SK-N-SH treated with all-trans-retinoic acid at 6 μM for 48 hours (cell line): ENCODE results near the gene ZNF319.

Experiments
- ATAC-seq: fragments of 200-7000 bp; cut with Tn5 transposase; 3 replicates; pipeline ENCODE4 v1.9.1; 2020; ENCODE audit warnings: mild to moderate bottlenecking, moderate library complexity
- ARNTL ChIP-seq: fragments of 450-650 bp; formaldehyde crosslinking; IDR thresholded peaks from 2 replicates; pipeline ENCODE4 v1.5.0; 2020; ENCODE audit warnings: low read depth, mild to moderate bottlenecking, moderate library complexity, borderline replicate concordance
- BACH2 ChIP-seq: fragments of 250-450 bp; sonication (Bioruptor Pico); IDR thresholded peaks from 2 replicates; pipeline ENCODE4 v1.9.0; 2021; ENCODE audit warnings: mild to moderate bottlenecking, borderline replicate concordance
- CREB5 ChIP-seq: fragments of 250-450 bp; sonication (Bioruptor Pico); IDR thresholded peaks from 2 replicates; pipeline ENCODE4 v1.5.1; 2020; ENCODE audit warnings: low read depth, mild to moderate bottlenecking, moderate library complexity
- CSDC2 ChIP-seq: fragments of 250-450 bp; sonication (Bioruptor Pico); IDR thresholded peaks from 2 replicates; pipeline ENCODE4 v1.5.0; 2020; ENCODE audit warnings: mild to moderate bottlenecking, moderate library complexity
- ESRRG ChIP-seq: fragments of 250-450 bp; sonication (Bioruptor Pico); IDR thresholded peaks from 2 replicates; pipeline ENCODE4 v1.6.1; 2021; ENCODE audit warnings: mild to moderate bottlenecking
- GLIS3 ChIP-seq: fragments of 250-450 bp; sonication (Bioruptor Pico); IDR thresholded peaks from 2 replicates; pipeline ENCODE4 v1.5.0; 2020; ENCODE audit warnings: mild to moderate bottlenecking, moderate library complexity
- ISL1 ChIP-seq: fragments of 250-450 bp; sonication (Bioruptor Pico); IDR thresholded peaks from 2 replicates; pipeline ENCODE4 v2.1.2; 2022; ENCODE audit warnings: mild to moderate bottlenecking, moderate library complexity
- OSR1 ChIP-seq: fragments of 250-450 bp; sonication (Bioruptor Pico); IDR thresholded peaks from 2 replicates; pipeline ENCODE4 v1.8.0; 2022; ENCODE audit warnings: moderate library complexity, mild to moderate bottlenecking, inconsistent platforms
- POU6F1 ChIP-seq: fragments of 250-450 bp; sonication (Bioruptor Pico); IDR thresholded peaks from 2 replicates; pipeline ENCODE4 v1.8.0; 2021; ENCODE audit warnings: low read depth, mild to moderate bottlenecking, moderate library complexity, borderline replicate concordance
- PPARA ChIP-seq: fragments of 250-450 bp; sonication (Bioruptor Pico); IDR thresholded peaks from 2 replicates; pipeline ENCODE4 v1.5.0; 2020; ENCODE audit warnings: mild to moderate bottlenecking, borderline replicate concordance
- RARB ChIP-seq: fragments of 250-450 bp; sonication (Bioruptor Pico); IDR thresholded peaks from 2 replicates; pipeline ENCODE4 v1.8.0; 2021; ENCODE audit warnings: mild to moderate bottlenecking, moderate library complexity
- SNAI2 ChIP-seq: fragments of 250-450 bp; sonication (Bioruptor Pico); IDR thresholded peaks from 2 replicates; pipeline ENCODE4 v1.5.0; 2020; ENCODE audit warnings: mild to moderate bottlenecking, moderate library complexity
- TCF4 ChIP-seq: fragments of 250-450 bp; sonication (Bioruptor Pico); IDR thresholded peaks from 2 replicates; pipeline ENCODE4 v1.8.0; 2021; ENCODE audit warnings: mild to moderate bottlenecking, moderate library complexity, borderline replicate concordance
- TOX ChIP-seq: fragments of 250-450 bp; sonication (Bioruptor Pico); IDR thresholded peaks from 2 replicates; pipeline ENCODE4 v1.8.0; 2021; ENCODE audit warnings: mild to moderate bottlenecking, moderate library complexity, borderline replicate concordance
- ZC3H10 ChIP-seq: fragments of 250-450 bp; sonication (Bioruptor Pico); IDR thresholded peaks from 2 replicates; pipeline ENCODE4 v1.5.1; 2021; ENCODE audit warnings: mild to moderate bottlenecking, moderate library complexity
- ZFP3 ChIP-seq: fragments of 250-450 bp; sonication (Bioruptor Pico); IDR thresholded peaks from 2 replicates; pipeline ENCODE4 v1.5.0; 2020; ENCODE audit warnings: mild to moderate bottlenecking, moderate library complexity
- ZFP30 ChIP-seq: fragments of 450-650 bp; formaldehyde crosslinking; IDR thresholded peaks from 2 replicates; pipeline ENCODE4 v1.5.0; 2022; ENCODE audit warnings: mild to moderate bottlenecking, moderate library complexity
- ZNF565 ChIP-seq: fragments of 450-650 bp; formaldehyde crosslinking; conservative IDR thresholded peaks from 2 replicates; pipeline ENCODE4 v1.5.0; 2020; ENCODE audit warnings: low read depth, mild to moderate bottlenecking, moderate library complexity
- ZNF8 ChIP-seq: fragments of 450-650 bp; formaldehyde crosslinking; IDR thresholded peaks from 2 replicates; pipeline ENCODE4 v1.5.0; 2020; ENCODE audit warnings: mild to moderate bottlenecking, moderate library complexity
- TF ChIP-seq, protein P1 (sequence below): fragments of 250-450 bp; sonication (Bioruptor Pico); IDR thresholded peaks from 2 replicates; pipeline ENCODE4 v1.5.1; 2021; ENCODE audit warnings: mild to moderate bottlenecking, moderate library complexity
- TF ChIP-seq, protein P2 (sequence below): fragments of 250-450 bp; sonication (Bioruptor Pico); IDR thresholded peaks from 2 replicates; pipeline ENCODE4 v1.5.0; 2020; ENCODE audit warnings: mild to moderate bottlenecking, moderate library complexity
- TF ChIP-seq, protein P3 (sequence below): fragments of 250-450 bp; sonication (Bioruptor Pico); IDR thresholded peaks from 2 replicates; pipeline ENCODE4 v1.8.0; 2020; ENCODE audit warnings: mild to moderate bottlenecking, moderate library complexity, borderline replicate concordance

ZNF319 gene

GRCh38 chr16:58001781-58002415 lies 1.4 kb upstream of the ZNF319 start:
- ATAC-seq: no peak

DNA sequence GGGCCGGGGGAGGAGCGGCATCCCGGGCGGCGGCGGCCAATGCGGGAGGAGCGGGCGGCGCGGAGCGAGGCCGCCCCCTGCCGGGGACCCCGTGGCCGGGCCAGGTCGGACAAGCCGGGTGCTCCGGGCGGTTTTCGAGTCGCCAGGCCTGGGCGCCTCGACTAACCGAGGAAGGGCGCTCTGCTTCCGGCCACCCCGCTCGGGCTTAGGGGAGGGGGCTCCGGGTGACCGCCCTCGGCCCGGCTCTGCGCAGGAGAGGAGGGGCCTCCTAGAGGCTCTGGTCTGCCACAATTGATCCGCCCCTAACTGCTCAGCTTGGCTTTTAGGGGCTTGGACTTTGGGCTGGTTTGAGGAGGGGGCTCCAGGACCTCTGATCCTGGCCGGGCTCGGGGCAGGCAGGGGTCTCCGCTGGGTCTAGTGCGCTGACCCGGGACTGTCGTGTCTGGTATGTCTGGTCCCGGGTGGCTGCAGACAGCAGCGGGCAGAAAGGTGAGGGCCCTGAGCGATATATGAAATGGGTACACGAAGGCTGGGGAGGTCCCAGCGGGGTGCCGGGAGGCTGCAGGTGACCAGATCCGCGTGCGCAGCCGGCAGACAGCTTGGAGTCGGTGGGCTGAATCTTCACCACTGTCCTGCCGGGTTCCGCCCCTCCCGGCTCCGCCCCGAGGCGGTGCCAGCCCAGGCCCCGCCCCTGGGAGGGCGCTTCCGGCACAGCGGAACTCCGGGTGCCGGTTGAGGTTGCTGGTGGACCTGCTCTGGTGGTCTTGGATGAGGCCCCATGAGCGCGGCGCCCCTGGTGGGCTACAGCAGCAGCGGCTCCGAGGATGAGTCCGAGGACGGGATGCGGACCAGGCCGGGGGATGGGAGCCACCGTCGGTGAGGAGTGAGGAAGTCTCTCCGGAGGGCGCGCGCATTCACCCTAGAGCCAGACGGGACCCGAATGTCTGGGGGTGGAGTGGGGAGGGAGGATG lies 519 bp upstream of the ZNF319 start, which contains the start of gene USB1:
TSS of gene USB1 (plus strand) at position 702 of the 971 bp plus-strand sequence. CDS start at position 779, 77 bp downstream.
- peak; percentile 95 for ATAC-seq
- TF ChIP-seq, protein P1, sequence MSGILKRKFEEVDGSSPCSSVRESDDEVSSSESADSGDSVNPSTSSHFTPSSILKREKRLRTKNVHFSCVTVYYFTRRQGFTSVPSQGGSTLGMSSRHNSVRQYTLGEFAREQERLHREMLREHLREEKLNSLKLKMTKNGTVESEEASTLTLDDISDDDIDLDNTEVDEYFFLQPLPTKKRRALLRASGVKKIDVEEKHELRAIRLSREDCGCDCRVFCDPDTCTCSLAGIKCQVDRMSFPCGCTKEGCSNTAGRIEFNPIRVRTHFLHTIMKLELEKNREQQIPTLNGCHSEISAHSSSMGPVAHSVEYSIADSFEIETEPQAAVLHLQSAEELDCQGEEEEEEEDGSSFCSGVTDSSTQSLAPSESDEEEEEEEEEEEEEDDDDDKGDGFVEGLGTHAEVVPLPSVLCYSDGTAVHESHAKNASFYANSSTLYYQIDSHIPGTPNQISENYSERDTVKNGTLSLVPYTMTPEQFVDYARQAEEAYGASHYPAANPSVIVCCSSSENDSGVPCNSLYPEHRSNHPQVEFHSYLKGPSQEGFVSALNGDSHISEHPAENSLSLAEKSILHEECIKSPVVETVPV (CRISPR knock-in tag): no peak
- no peak for TF ChIP-seq ISL1 (CRISPR knock-in tag)
- TF ChIP-seq RARB (CRISPR knock-in tag): no peak
- TF ChIP-seq GLIS3: no peak
- no peak for TF ChIP-seq BACH2
- TF ChIP-seq, protein P2, sequence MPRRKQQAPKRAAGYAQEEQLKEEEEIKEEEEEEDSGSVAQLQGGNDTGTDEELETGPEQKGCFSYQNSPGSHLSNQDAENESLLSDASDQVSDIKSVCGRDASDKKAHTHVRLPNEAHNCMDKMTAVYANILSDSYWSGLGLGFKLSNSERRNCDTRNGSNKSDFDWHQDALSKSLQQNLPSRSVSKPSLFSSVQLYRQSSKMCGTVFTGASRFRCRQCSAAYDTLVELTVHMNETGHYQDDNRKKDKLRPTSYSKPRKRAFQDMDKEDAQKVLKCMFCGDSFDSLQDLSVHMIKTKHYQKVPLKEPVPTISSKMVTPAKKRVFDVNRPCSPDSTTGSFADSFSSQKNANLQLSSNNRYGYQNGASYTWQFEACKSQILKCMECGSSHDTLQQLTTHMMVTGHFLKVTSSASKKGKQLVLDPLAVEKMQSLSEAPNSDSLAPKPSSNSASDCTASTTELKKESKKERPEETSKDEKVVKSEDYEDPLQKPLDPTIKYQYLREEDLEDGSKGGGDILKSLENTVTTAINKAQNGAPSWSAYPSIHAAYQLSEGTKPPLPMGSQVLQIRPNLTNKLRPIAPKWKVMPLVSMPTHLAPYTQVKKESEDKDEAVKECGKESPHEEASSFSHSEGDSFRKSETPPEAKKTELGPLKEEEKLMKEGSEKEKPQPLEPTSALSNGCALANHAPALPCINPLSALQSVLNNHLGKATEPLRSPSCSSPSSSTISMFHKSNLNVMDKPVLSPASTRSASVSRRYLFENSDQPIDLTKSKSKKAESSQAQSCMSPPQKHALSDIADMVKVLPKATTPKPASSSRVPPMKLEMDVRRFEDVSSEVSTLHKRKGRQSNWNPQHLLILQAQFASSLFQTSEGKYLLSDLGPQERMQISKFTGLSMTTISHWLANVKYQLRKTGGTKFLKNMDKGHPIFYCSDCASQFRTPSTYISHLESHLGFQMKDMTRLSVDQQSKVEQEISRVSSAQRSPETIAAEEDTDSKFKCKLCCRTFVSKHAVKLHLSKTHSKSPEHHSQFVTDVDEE: no peak
- no peak for TF ChIP-seq CSDC2 (CRISPR knock-in tag)
- TF ChIP-seq ARNTL (CRISPR knock-in tag): no peak
- TF ChIP-seq ZFP30: no peak
- TF ChIP-seq TOX: no peak
- TF ChIP-seq PPARA (CRISPR knock-in tag): no peak
- TF ChIP-seq ESRRG (CRISPR knock-in tag): no peak
- TF ChIP-seq ZC3H10 (CRISPR knock-in tag): no peak
- no peak for TF ChIP-seq ZFP3 (CRISPR knock-in tag)
- TF ChIP-seq POU6F1 (CRISPR knock-in tag): no peak
- TF ChIP-seq ZNF565: no peak

More at GRCh38 chr16:58001781-58002415, 1.4 kb upstream of the ZNF319 start:
- no peak for TF ChIP-seq PPARA (CRISPR knock-in tag)
- no peak for TF ChIP-seq POU6F1 (CRISPR knock-in tag)
- TF ChIP-seq RARB (CRISPR knock-in tag): no peak
- no peak for TF ChIP-seq OSR1 (CRISPR knock-in tag)
- TF ChIP-seq TCF4 (CRISPR knock-in tag): no peak
- TF ChIP-seq, protein P3, sequence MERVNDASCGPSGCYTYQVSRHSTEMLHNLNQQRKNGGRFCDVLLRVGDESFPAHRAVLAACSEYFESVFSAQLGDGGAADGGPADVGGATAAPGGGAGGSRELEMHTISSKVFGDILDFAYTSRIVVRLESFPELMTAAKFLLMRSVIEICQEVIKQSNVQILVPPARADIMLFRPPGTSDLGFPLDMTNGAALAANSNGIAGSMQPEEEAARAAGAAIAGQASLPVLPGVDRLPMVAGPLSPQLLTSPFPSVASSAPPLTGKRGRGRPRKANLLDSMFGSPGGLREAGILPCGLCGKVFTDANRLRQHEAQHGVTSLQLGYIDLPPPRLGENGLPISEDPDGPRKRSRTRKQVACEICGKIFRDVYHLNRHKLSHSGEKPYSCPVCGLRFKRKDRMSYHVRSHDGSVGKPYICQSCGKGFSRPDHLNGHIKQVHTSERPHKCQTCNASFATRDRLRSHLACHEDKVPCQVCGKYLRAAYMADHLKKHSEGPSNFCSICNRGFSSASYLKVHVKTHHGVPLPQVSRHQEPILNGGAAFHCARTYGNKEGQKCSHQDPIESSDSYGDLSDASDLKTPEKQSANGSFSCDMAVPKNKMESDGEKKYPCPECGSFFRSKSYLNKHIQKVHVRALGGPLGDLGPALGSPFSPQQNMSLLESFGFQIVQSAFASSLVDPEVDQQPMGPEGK: no peak
- no peak for TF ChIP-seq ZC3H10 (CRISPR knock-in tag)
- TF ChIP-seq GLIS3: no peak
- no peak for TF ChIP-seq CREB5 (CRISPR knock-in tag)
- no peak for TF ChIP-seq ZFP3 (CRISPR knock-in tag)
- no peak for TF ChIP-seq ESRRG (CRISPR knock-in tag)
- no peak for TF ChIP-seq ZNF565
- TF ChIP-seq ZFP30: no peak
- no peak for TF ChIP-seq CSDC2 (CRISPR knock-in tag)
- TF ChIP-seq ZNF8 (CRISPR knock-in tag): no peak
- no peak for TF ChIP-seq ISL1 (CRISPR knock-in tag)
- TF ChIP-seq SNAI2 (CRISPR knock-in tag): no peak
